HepG2 (cell line): ENCODE measurements around the gene DDX6. TPM values are rescaled to one million over a fixed set of nuclear protein-coding genes. Genes with fewer than 3 reads are reported as not detected.

Experiments used
- ATAC-seq: fragments of 200-7000 bp; cut with Tn5 transposase; 3 replicates; pipeline ENCODE4 v1.9.1; 2020; ENCODE audit warnings: mild to moderate bottlenecking, moderate library complexity
- BruUV-seq: library from RNA; stranded (reverse); fragments of 400-500 nt; replicated peaks from 2 replicates; lab custom pipeline; 2021; lab: Mats Ljungman, UMichigan
- CTCF ChIA-PET: fragments of 300-600 bp; formaldehyde crosslinking; extraction: SDS; loops from one replicate; lab custom pipeline; 2021; ENCODE audit warnings: low total read pairs, inconsistent platforms, low intra/inter-chr PET ratio; lab: Yijun Ruan, JAX
- POLR2A ChIA-PET: fragments of 350-600 bp; sonication (Branson Sonifier 250); formaldehyde crosslinking; loops from one replicate; lab custom pipeline; 2020; ENCODE audit warnings: antibody characterized with exemption, inconsistent platforms; lab: Yijun Ruan, JAX
- DNase-seq: peaks from one replicate; pipeline ENCODE4 v3.0.0-alpha.2; 2015; ENCODE audit warnings: low spot score
- FAIRE-seq: peaks from 3 replicates; lab custom pipeline; 2011; peaks lifted over from hg19 to GRCh38; lab: Jason Lieb, UNC
- H2AFZ ChIP-seq: one replicate; pipeline ENCODE4 v1.6.1; 2011; ENCODE audit warnings: low read length, inconsistent platforms
- H3K27ac ChIP-seq: fragments of 300-600 bp; 3 replicates; pipeline ENCODE4 v1.8.0; 2011; ENCODE audit warnings: mixed run types, mild to moderate bottlenecking, mixed read lengths, low read length, inconsistent platforms; ENCODE audit not compliant: insufficient read depth; ENCODE audit errors: extremely low read length
- H3K27me3 ChIP-seq, 2 experiments: fragments of 200-600 bp in 1 of 2; 2 replicates in 1 of 2; 3 replicates in 1 of 2; pipeline versions ENCODE4 v1.6.0 to v1.8.0; 2011; ENCODE audit warnings: low read length in 2 of 2, mild to moderate bottlenecking in 2 of 2, moderate library complexity in 2 of 2, inconsistent platforms in 1 of 2; ENCODE audit not compliant: insufficient read depth in 2 of 2, control insufficient read depth in 1 of 2
- H3K36me3 ChIP-seq, 2 experiments: fragments of 200-600 bp in 1 of 2; replicated peaks in 1 of 2; 2 replicates in 1 of 2; 3 replicates in 1 of 2; pipeline versions ENCODE4 v1.5.1 to v1.8.0; 2011; ENCODE audit warnings: low read length in 2 of 2, inconsistent platforms in 1 of 2; ENCODE audit not compliant: insufficient read depth in 2 of 2, control insufficient read depth in 1 of 2
- H3K4me1 ChIP-seq: 2 replicates; pipeline ENCODE4 v1.5.1; 2012; ENCODE audit warnings: low read length, inconsistent platforms; ENCODE audit not compliant: insufficient read depth
- H3K4me2 ChIP-seq: 2 replicates; pipeline ENCODE4 v1.6.0; 2011; ENCODE audit warnings: low read depth, low read length, inconsistent platforms
- H3K4me3 ChIP-seq, 3 experiments: fragments of 200-600 bp in 1 of 3; sonication (generic), shearing (Covaris generic) in 1 of 3; replicated peaks in 1 of 3; 2 replicates each; pipeline ENCODE4 v1.5.1; 2011 to 2016; ENCODE audit warnings: low read length in 3 of 3, inconsistent platforms in 2 of 3, low read depth in 2 of 3, mild to moderate bottlenecking in 2 of 3, control low read depth in 1 of 3, mixed read lengths in 1 of 3; ENCODE audit not compliant: insufficient read depth in 1 of 3
- H3K79me2 ChIP-seq: one replicate; pipeline ENCODE4 v1.6.1; 2011; ENCODE audit warnings: low read length, inconsistent platforms; ENCODE audit not compliant: insufficient read depth
- H3K9ac ChIP-seq: 2 replicates; pipeline ENCODE4 v1.6.0; 2011; ENCODE audit warnings: mild to moderate bottlenecking, low read depth, low read length, inconsistent platforms; ENCODE audit not compliant: insufficient read depth
- H3K9me3 ChIP-seq: 2 replicates; pipeline ENCODE4 v1.5.1; 2012; ENCODE audit warnings: mild to moderate bottlenecking, low read length
- H4K20me1 ChIP-seq: 2 replicates; pipeline ENCODE4 v1.6.0; 2011; ENCODE audit warnings: inconsistent platforms, mild to moderate bottlenecking, low read length, moderate library complexity; ENCODE audit not compliant: insufficient read depth
- ATM ChIP-seq: fragments of 450-650 bp; IDR thresholded peaks from 2 replicates; pipeline ENCODE4 v1.7.1; 2017; ENCODE audit warnings: mild to moderate bottlenecking, borderline replicate concordance
- IKZF5 ChIP-seq: IDR thresholded peaks from 2 replicates; pipeline ENCODE4 v1.6.1; 2018; ENCODE audit warnings: missing genetic modification reagents, mild to moderate bottlenecking, missing compliant biosample characterization
- KIAA2018 ChIP-seq: sonication (generic); formaldehyde crosslinking; IDR thresholded peaks from 2 replicates; pipeline ENCODE4 v1.5.0; 2020; ENCODE audit warnings: mild to moderate bottlenecking, missing genetic modification reagents, borderline replicate concordance
- KMT2A ChIP-seq: sonication (generic); formaldehyde crosslinking; IDR thresholded peaks from 2 replicates; pipeline ENCODE4 v1.4.0; 2020; ENCODE audit warnings: missing genetic modification reagents
- NPAS2 ChIP-seq: sonication (generic); formaldehyde crosslinking; IDR thresholded peaks from 2 replicates; pipeline ENCODE4 v1.8.0; 2022; ENCODE audit warnings: mild to moderate bottlenecking, missing genetic modification reagents, borderline replicate concordance
- ZBTB3 ChIP-seq: sonication (generic); formaldehyde crosslinking; IDR thresholded peaks from 2 replicates; pipeline ENCODE4 v1.4.0; 2020; ENCODE audit warnings: low read depth, mild to moderate bottlenecking, moderate library complexity, missing genetic modification reagents, borderline replicate concordance
- ZNF101 ChIP-seq: sonication (generic); formaldehyde crosslinking; IDR thresholded peaks from 2 replicates; pipeline ENCODE4 v1.4.0; 2020; ENCODE audit warnings: mild to moderate bottlenecking, low read depth, missing genetic modification reagents, borderline replicate concordance
- WGBS: methylation state at CpG from one replicate; pipeline ENCODE4 v1.1.6; 2017; ENCODE audit warnings: low lambda C conversion rate; 5-methylcytosine and 5-hydroxymethylcytosine counted together
- in situ Hi-C: cut with HindIII; loops from 2 replicates; pipeline ENCODE4 v1.10.0; 2017; ENCODE audit warnings: low pct_unique_long_range_greater_than_20kb; ENCODE audit not compliant: extremely low pct_ligation_motif_present
- intact Hi-C: fragments of 100-400 bp; cut with micrococcal nuclease; formaldehyde crosslinking; loops from one replicate; pipeline ENCODE4 v1.10.0; 2022; ENCODE audit not compliant: unreplicated experiment
- polyA plus RNA-seq, 8 experiments: library from polyadenylated mRNA; depleted of rRNA in 3 of 8; stranded (reverse) in 7 of 8; unstranded in 1 of 8; fragments of >200 nt; fragmentation: Illumina TruSeq in 4 of 8; extraction: Trizol in 4 of 8; gene quantifications; 2 replicates each; pipeline versions ENCODE4 v1.2.1 to v1.2.3, GENCODE V29; 2011 to 2016; ENCODE audit warnings: low read depth in 4 of 8, missing spikeins in 1 of 8, mixed read lengths in 1 of 8; ENCODE audit not compliant: insufficient read depth in 1 of 8
- total RNA-seq, 5 experiments: library from RNA; depleted of rRNA; stranded (reverse); fragments of >200 nt; fragmentation: Illumina TruSeq; extraction: Trizol; gene quantifications; 2 replicates each; pipeline ENCODE4 v1.2.3, GENCODE V29; 2016; ENCODE audit warnings: low read depth in 1 of 5
- TF ChIP-seq, protein P1 (sequence below), 2 experiments: IDR thresholded peaks; 2 replicates each; pipeline ENCODE4 v1.6.1; 2011 to 2012; ENCODE audit warnings: low read length in 2 of 2, borderline replicate concordance in 1 of 2, low read depth in 1 of 2, mild to moderate bottlenecking in 1 of 2, moderate library complexity in 1 of 2
- TF ChIP-seq, protein P2 (sequence below): sonication (generic); formaldehyde crosslinking; IDR thresholded peaks from 2 replicates; pipeline ENCODE4 v1.8.0; 2022; ENCODE audit warnings: mild to moderate bottlenecking, missing genetic modification reagents, borderline replicate concordance

DDX6 gene
- total and polyA plus RNA-seq, 2 of the 13 experiments (the other 11 are each of a cell fraction or from before 2014, with no cell fraction given): 20.9 to 59.2 TPM

DNA sequence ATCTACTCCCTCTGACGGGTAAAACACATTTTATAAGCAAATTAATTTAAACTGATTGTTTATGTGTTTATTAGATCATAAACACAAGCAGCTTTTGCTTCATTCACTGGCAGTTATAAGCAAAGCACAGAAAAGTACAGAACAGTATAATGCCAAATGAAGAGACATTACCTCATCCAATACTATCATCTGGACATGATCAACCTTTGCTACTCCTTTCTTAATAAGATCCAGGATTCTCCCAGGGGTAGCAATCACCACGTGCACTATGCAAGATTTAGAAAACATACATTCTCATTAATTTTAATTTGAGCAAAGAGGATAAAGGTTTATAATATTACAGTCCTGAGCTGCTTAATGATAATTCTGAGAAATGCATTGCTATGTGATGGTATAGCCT is 27.9 kb downstream of the DDX6 start:
- ATAC-seq (no peak), DNase-seq (no peak), FAIRE-seq (no peak)
- Histone ChIP-seq H3K27me3 (no peaks in the 10 kb centered on the region), H3K9ac (no peak overlapping the region), H3K36me3 (peaks cover 18 to 74% of the 10 kb centered on the region in 2 experiments), H2AFZ (no peak overlapping the region), H3K4me2 (no peak overlapping the region), H3K4me3 (no peak overlapping the region), H4K20me1 (no peaks in the 10 kb centered on the region), H3K27ac (no peak overlapping the region), H3K4me1 (no peaks in the 10 kb centered on the region), H3K9me3 (no peaks in the 10 kb centered on the region), H3K79me2 (peaks cover 4% of the 10 kb centered on the region)
- WGBS: 91% methylated on average over 2 of the region's 2 CpGs
- intact Hi-C loops (no loop called here), in situ Hi-C loops (no loop called here)
- POLR2A ChIA-PET: no interaction called here
- BruUV-seq: no TSS peak
- CTCF ChIA-PET: no interaction called here
- TF ChIP-seq, protein P1, sequence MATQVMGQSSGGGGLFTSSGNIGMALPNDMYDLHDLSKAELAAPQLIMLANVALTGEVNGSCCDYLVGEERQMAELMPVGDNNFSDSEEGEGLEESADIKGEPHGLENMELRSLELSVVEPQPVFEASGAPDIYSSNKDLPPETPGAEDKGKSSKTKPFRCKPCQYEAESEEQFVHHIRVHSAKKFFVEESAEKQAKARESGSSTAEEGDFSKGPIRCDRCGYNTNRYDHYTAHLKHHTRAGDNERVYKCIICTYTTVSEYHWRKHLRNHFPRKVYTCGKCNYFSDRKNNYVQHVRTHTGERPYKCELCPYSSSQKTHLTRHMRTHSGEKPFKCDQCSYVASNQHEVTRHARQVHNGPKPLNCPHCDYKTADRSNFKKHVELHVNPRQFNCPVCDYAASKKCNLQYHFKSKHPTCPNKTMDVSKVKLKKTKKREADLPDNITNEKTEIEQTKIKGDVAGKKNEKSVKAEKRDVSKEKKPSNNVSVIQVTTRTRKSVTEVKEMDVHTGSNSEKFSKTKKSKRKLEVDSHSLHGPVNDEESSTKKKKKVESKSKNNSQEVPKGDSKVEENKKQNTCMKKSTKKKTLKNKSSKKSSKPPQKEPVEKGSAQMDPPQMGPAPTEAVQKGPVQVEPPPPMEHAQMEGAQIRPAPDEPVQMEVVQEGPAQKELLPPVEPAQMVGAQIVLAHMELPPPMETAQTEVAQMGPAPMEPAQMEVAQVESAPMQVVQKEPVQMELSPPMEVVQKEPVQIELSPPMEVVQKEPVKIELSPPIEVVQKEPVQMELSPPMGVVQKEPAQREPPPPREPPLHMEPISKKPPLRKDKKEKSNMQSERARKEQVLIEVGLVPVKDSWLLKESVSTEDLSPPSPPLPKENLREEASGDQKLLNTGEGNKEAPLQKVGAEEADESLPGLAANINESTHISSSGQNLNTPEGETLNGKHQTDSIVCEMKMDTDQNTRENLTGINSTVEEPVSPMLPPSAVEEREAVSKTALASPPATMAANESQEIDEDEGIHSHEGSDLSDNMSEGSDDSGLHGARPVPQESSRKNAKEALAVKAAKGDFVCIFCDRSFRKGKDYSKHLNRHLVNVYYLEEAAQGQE (IDR thresholded peaks at IDR 0.05; ENCODE audit: borderline replicate concordance in 1 of 2, low read depth in 1 of 2, low read length in 2 of 2): no peak
- no peak for TF ChIP-seq KMT2A (CRISPR knock-in tag)
- TF ChIP-seq, protein P2, sequence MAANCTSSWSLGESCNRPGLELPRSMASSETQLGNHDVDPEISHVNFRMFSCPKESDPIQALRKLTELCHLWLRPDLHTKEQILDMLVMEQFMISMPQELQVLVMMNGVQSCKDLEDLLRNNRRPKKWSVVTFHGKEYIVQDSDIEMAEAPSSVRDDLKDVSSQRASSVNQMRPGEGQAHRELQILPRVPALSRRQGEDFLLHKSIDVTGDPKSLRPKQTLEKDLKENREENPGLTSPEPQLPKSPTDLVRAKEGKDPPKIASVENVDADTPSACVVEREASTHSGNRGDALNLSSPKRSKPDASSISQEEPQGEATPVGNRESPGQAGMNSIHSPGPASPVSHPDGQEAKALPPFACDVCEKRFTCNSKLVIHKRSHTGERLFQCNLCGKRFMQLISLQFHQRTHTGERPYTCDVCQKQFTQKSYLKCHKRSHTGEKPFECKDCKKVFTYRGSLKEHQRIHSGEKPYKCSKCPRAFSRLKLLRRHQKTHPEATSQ: no peak
- TF ChIP-seq ZNF101 (CRISPR knock-in tag): no peak
- TF ChIP-seq NPAS2 (CRISPR knock-in tag): no peak
- TF ChIP-seq KIAA2018 (CRISPR knock-in tag): no peak
- no peak for TF ChIP-seq ZBTB3 (CRISPR knock-in tag)
- no peak for TF ChIP-seq IKZF5
- no peak for TF ChIP-seq ATM
